GM21825 (cell line): Measurements from ENCODE around the gene CELA3A.
"Not testable (repeated sequence)": the region's sequence is repeated elsewhere in the genome, so short reads cannot be mapped to it uniquely, and the experiment has no call there.

Source experiments
- ATAC-seq: cut with Tn5 transposase; IDR thresholded peaks from one replicate; pipeline ENCODE4 v1.9.1; 2021; ENCODE audit warnings: mild to moderate bottlenecking, moderate library complexity; ENCODE audit not compliant: unreplicated experiment

The CELA3A gene

GRCh38 chr1:22012752-22013151, 11.3 kb downstream of the CELA3A start:
- ATAC-seq = not testable (repeated sequence)

- ATAC-seq = not testable (repeated sequence)
These were observed 13.2 kb downstream of the CELA3A start for GRCh38 chr1:22014575-22015206.

DNA sequence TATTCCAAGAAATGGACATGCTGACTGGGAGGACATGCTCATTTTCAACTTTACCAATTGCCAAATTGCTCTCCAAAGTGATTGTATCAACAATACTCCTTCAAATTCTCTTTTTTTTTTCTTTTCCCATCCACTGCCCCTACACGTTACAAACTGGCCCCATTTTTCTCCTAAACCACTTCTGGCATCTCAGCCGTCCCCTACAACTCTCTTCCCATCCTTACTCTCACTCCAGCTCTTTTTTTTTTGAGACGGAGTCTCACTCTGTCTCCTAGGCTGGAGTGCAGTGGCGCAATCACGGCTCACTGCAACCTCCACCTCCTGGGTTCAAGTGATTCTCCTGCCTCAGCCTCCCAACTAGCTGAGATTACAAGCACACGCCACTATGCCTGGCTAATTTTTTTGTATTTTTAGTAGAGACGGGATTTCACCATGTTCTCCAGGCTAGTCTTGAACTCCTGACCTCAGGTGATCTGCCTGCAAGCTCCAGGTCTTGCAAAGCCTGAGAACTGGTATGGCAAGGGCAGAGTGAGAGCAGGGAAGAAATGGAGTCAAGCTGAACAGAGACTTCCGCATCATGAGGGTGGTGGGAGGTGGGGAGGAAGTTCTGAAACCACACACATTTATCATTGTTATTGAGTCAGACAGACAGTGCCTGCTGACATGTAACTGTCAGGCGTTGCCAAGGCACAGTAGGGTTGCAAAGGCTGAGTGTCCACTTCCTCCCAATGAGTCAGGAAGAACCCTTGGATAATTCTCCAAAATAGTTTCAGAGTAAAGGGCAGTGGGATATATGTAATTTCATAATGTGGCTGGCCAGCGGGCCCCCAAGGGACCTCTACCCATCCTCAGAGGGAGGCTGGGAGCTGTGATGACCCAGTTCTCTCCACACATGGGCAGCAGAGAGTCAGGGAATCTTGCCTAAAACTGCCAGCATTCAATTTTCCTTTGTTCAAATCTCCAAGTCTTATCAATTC, 17.4 kb downstream of the CELA3A start:
- ATAC-seq = no peak

DNA sequence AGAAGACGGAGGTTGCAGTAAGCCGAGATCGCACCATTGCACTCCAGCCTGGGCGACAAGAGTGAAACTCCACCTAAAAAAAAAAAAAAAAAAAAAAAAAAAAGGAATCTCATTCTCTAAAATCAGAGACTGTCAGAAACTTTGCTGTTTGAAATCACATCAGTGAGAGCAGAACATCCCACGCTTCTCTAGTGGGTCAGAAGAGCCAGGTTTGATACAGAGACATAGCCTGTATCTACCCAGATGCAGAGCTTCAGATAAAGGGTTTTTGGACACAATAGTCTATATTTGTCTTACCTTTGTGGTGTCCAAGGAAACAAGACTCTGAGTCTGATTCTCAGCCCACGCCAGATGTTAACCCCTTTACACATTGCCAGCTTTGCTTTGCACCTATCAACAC, 19.6 kb downstream of the CELA3A start:
- no peak for ATAC-seq

- peak; percentile 41 for ATAC-seq
These were observed 23.3 kb downstream of the CELA3A start for GRCh38 chr1:22024485-22025367.

GRCh38 chr1:22025368-22026155, 24.1 kb downstream of the CELA3A start:
- peak; percentile 70 for ATAC-seq

GRCh38 chr1:22026924-22027289, 25.4 kb downstream of the CELA3A start:
- ATAC-seq = no peak

DNA sequence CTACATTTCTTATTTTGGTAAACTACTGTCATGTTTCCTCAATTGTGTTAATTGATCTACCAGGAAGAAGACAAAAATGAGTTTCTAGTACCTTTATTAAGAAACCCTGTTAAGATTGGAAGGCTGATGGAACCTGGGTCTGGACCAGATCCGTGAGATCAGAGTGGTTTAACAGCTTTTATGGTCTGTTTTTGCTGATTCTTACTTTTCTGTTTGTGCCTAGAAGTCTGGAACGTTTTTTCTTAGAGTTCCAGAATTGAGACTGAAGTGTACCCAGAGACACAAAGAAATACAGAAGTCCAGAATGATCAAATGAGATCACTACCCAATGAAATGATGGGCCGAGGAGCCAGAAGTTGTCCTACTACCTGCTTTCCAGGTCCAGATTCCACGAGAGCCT, 28.6 kb downstream of the CELA3A start:
- ATAC-seq = no peak

GRCh38 chr1:22030473-22030872, 29.0 kb downstream of the CELA3A start:
- ATAC-seq = no peak

DNA sequence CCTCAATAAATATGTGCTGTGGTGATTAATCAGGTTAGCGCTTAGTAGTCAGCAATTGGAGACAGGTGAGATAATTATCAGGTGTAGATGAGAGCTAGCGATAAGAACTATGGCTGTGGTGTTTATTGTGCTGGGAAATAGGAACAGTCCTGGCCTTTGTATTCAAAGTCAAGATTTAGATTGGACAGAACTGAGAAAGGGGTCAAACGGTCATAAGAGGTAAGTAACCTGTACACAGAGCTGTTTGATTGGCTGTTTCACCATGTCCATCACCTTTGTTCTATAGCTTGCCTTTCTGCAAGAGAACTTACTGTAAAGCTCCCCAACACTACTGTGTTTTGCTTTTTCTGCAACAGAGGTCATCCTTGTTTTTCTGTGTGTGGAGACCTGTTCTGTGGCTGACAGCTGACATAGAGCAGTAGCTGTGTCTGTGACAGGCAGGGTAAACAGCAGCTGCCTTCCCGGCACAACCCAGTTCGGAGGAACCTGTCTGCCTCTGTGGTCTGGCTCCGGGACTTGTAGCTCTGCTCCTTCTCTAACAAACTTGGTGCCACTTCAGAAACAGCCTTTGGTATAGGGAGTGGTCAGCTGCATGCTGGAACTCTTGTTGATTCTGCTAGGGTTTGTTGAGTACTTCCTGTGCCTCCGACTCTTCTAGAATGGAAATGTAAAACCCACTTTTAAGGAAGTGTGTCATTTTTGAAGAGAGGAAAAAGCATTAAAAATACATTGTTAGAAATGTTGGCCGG, 29.9 kb downstream of the CELA3A start:
- no peak for ATAC-seq

DNA sequence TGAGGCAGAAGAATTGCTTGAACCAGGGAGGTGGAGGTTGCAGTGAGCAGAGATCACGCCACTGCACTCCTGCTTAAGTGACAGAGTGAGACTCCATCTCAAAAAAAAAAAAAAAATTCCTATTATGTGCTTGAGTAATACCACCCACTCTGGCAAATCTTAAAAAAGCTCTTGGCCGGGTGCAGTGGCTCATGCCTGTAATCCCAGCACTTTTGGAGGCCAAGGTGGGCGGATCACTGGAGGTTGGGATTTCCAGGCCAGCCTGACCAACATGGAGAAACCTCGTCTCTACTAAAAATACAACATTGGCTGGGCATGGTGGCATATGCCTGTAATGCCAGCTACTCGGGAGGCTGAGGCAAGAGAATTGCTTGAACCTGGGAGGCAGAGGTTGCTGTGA, 33.4 kb downstream of the CELA3A start:
- not testable (repeated sequence) for ATAC-seq

- ATAC-seq = no peak
These were observed 36.1 kb downstream of the CELA3A start for GRCh38 chr1:22037520-22037919.

- ATAC-seq = no peak
These were observed 36.6 kb downstream of the CELA3A start for GRCh38 chr1:22038036-22038435.

DNA sequence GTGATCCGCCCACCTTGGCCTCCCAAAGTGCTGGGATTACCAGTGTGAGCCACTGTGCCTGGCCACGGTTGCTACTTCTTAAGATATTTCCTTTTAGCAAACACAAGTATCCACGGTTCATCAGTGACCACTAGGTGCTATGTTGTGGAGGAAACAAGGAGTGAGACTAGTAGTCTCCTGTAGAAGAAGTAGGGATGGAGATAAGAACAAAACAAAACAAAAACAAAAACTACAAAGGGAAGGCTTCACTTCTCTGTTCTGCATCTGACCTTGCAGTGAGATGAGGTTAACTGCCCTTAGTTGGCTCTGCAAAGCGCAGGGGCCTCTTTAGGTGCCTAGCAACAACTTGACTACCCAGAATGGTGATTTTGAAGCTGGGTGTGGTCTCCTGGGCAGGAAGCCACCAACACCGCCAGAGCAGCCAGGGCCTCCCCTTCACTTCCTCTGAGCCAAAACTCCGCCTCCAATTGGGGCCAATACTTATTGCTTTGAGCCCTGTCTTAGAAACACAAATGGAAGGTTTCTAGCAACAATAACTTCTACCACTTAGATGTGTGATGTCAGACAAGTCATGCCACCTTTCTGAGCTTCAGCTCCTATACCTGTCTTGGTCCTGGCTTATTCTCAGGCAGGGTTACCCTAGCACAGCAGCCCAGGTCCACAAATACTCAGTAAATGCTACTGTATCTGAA, 38.3 kb downstream of the CELA3A start:
- peak; percentile 93 for ATAC-seq

DNA sequence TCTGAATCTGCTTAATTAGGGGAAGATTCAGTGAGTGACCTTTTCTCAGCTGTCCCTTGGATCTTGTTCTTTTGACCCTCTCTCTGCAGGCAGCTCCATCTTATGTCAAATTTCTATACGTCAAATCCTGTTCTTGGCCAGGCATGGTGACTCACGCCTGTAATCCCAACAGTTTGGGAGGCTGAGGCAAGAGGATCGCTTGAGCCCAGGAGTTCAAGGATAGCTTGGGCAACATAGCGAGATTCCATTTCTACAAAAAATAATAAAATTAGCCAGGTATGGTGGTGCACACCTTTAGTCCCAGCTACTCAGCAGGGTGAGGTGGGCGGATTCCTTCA, 38.8 kb downstream of the CELA3A start:
- no peak for ATAC-seq

GRCh38 chr1:22041505-22041904, 40.0 kb downstream of the CELA3A start:
- ATAC-seq = no peak

GRCh38 chr1:22043198-22043769, 41.8 kb downstream of the CELA3A start:
- no peak for ATAC-seq

DNA sequence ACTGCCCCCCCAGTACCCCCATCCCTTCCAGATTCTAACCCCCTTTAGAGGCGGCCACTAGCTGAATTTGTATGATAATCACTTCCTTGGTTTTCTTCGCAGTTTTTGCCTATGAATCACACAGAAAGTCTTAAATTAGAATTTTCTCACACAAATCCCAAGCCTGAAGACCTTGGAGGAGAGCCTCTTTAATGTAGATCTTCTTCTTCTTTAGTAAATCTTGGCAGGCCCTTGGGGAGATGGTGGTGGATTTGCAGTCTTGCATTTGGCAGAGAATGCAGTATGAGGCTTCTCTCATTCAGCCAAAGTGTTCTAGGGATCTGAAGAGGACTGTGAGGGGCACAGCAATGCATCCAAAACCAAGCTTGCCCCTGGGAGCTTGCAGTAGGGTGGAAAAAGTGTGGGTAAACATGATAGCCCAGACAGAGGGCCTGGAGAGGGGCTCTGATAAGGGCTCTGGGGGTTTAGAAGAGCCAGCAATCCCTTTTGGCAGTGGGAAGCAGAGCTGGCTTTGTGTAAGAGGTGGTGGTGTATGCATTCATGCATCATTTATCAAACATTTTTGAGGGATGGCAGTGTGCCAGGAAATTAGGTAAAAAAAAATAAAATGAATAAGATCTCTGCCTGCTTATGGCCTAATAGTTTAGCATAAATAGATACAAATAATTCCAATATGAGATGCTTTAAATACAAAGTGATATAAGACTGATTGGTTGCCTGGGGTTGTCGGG, 43.4 kb downstream of the CELA3A start:
- no peak for ATAC-seq
